SK-N-SH treated with all-trans-retinoic acid at 6 μM for 48 hours (cell line): ENCODE measurements around the gene CDKN2B.

ENCODE experiments used
- ATAC-seq: fragments of 200-7000 bp; cut with Tn5 transposase; 3 replicates; pipeline ENCODE4 v1.9.1; 2020; ENCODE audit warnings: mild to moderate bottlenecking, moderate library complexity
- ARNTL ChIP-seq: fragments of 450-650 bp; formaldehyde crosslinking; IDR thresholded peaks from 2 replicates; pipeline ENCODE4 v1.5.0; 2020; ENCODE audit warnings: low read depth, mild to moderate bottlenecking, moderate library complexity, borderline replicate concordance
- BACH2 ChIP-seq: fragments of 250-450 bp; sonication (Bioruptor Pico); IDR thresholded peaks from 2 replicates; pipeline ENCODE4 v1.9.0; 2021; ENCODE audit warnings: mild to moderate bottlenecking, borderline replicate concordance
- CSRNP3 ChIP-seq: fragments of 250-450 bp; sonication (Bioruptor Pico); IDR thresholded peaks from 2 replicates; pipeline ENCODE4 v1.5.1; 2021; ENCODE audit warnings: mild to moderate bottlenecking, moderate library complexity
- ISL1 ChIP-seq: fragments of 250-450 bp; sonication (Bioruptor Pico); IDR thresholded peaks from 2 replicates; pipeline ENCODE4 v2.1.2; 2022; ENCODE audit warnings: mild to moderate bottlenecking, moderate library complexity
- OSR1 ChIP-seq: fragments of 250-450 bp; sonication (Bioruptor Pico); IDR thresholded peaks from 2 replicates; pipeline ENCODE4 v1.8.0; 2022; ENCODE audit warnings: moderate library complexity, mild to moderate bottlenecking, inconsistent platforms
- POU6F1 ChIP-seq: fragments of 250-450 bp; sonication (Bioruptor Pico); IDR thresholded peaks from 2 replicates; pipeline ENCODE4 v1.8.0; 2021; ENCODE audit warnings: low read depth, mild to moderate bottlenecking, moderate library complexity, borderline replicate concordance
- PPARA ChIP-seq: fragments of 250-450 bp; sonication (Bioruptor Pico); IDR thresholded peaks from 2 replicates; pipeline ENCODE4 v1.5.0; 2020; ENCODE audit warnings: mild to moderate bottlenecking, borderline replicate concordance
- RARB ChIP-seq: fragments of 250-450 bp; sonication (Bioruptor Pico); IDR thresholded peaks from 2 replicates; pipeline ENCODE4 v1.8.0; 2021; ENCODE audit warnings: mild to moderate bottlenecking, moderate library complexity
- SNAI2 ChIP-seq: fragments of 250-450 bp; sonication (Bioruptor Pico); IDR thresholded peaks from 2 replicates; pipeline ENCODE4 v1.5.0; 2020; ENCODE audit warnings: mild to moderate bottlenecking, moderate library complexity
- TCF4 ChIP-seq: fragments of 250-450 bp; sonication (Bioruptor Pico); IDR thresholded peaks from 2 replicates; pipeline ENCODE4 v1.8.0; 2021; ENCODE audit warnings: mild to moderate bottlenecking, moderate library complexity, borderline replicate concordance
- TSHZ2 ChIP-seq: fragments of 250-450 bp; sonication (Bioruptor Pico); IDR thresholded peaks from 2 replicates; pipeline ENCODE4 v1.5.0; 2020; ENCODE audit warnings: mild to moderate bottlenecking, moderate library complexity
- ZFP3 ChIP-seq: fragments of 250-450 bp; sonication (Bioruptor Pico); IDR thresholded peaks from 2 replicates; pipeline ENCODE4 v1.5.0; 2020; ENCODE audit warnings: mild to moderate bottlenecking, moderate library complexity
- ZFP30 ChIP-seq: fragments of 450-650 bp; formaldehyde crosslinking; IDR thresholded peaks from 2 replicates; pipeline ENCODE4 v1.5.0; 2022; ENCODE audit warnings: mild to moderate bottlenecking, moderate library complexity
- ZNF565 ChIP-seq: fragments of 450-650 bp; formaldehyde crosslinking; conservative IDR thresholded peaks from 2 replicates; pipeline ENCODE4 v1.5.0; 2020; ENCODE audit warnings: low read depth, mild to moderate bottlenecking, moderate library complexity
- ZNF70 ChIP-seq: fragments of 450-650 bp; formaldehyde crosslinking; IDR thresholded peaks from 2 replicates; pipeline ENCODE4 v1.5.0; 2020; ENCODE audit warnings: mild to moderate bottlenecking, moderate library complexity
- ZNF8 ChIP-seq: fragments of 450-650 bp; formaldehyde crosslinking; IDR thresholded peaks from 2 replicates; pipeline ENCODE4 v1.5.0; 2020; ENCODE audit warnings: mild to moderate bottlenecking, moderate library complexity
- TF ChIP-seq, protein P1 (sequence below): fragments of 250-450 bp; sonication (Bioruptor Pico); IDR thresholded peaks from 2 replicates; pipeline ENCODE4 v1.8.0; 2020; ENCODE audit warnings: mild to moderate bottlenecking, moderate library complexity, borderline replicate concordance
- TF ChIP-seq, protein P2 (sequence below): fragments of 250-450 bp; sonication (Bioruptor Pico); IDR thresholded peaks from 2 replicates; pipeline ENCODE4 v1.5.1; 2020; ENCODE audit warnings: low read depth, mild to moderate bottlenecking, moderate library complexity

CDKN2B gene

GRCh38 chr9:21968331-21969010 is 40.6 kb downstream of the CDKN2B start (continued):
- TF ChIP-seq TSHZ2 (CRISPR knock-in tag): no peak
- TF ChIP-seq ZFP3 (CRISPR knock-in tag): no peak
- no peak for TF ChIP-seq ARNTL (CRISPR knock-in tag)
- no peak for TF ChIP-seq ISL1
- TF ChIP-seq SNAI2: no peak
- TF ChIP-seq, all 23 proteins: peak for 0

- TF ChIP-seq ZNF565 (CRISPR knock-in tag): no peak
- TF ChIP-seq, all 23 proteins: peak for 0
- ATAC-seq: no peak
Measured at GRCh38 chr9:21967702-21968101, 41.4 kb downstream of the CDKN2B start.

- no peak for ATAC-seq
- no peak for TF ChIP-seq ISL1
- TF ChIP-seq POU6F1 (CRISPR knock-in tag): no peak
- TF ChIP-seq PPARA (CRISPR knock-in tag): no peak
- no peak for TF ChIP-seq SNAI2
- TF ChIP-seq TCF4 (CRISPR knock-in tag): no peak
- TF ChIP-seq, protein P1, sequence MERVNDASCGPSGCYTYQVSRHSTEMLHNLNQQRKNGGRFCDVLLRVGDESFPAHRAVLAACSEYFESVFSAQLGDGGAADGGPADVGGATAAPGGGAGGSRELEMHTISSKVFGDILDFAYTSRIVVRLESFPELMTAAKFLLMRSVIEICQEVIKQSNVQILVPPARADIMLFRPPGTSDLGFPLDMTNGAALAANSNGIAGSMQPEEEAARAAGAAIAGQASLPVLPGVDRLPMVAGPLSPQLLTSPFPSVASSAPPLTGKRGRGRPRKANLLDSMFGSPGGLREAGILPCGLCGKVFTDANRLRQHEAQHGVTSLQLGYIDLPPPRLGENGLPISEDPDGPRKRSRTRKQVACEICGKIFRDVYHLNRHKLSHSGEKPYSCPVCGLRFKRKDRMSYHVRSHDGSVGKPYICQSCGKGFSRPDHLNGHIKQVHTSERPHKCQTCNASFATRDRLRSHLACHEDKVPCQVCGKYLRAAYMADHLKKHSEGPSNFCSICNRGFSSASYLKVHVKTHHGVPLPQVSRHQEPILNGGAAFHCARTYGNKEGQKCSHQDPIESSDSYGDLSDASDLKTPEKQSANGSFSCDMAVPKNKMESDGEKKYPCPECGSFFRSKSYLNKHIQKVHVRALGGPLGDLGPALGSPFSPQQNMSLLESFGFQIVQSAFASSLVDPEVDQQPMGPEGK (CRISPR knock-in tag): no peak
- no peak for TF ChIP-seq ARNTL (CRISPR knock-in tag)
- TF ChIP-seq, protein P2, sequence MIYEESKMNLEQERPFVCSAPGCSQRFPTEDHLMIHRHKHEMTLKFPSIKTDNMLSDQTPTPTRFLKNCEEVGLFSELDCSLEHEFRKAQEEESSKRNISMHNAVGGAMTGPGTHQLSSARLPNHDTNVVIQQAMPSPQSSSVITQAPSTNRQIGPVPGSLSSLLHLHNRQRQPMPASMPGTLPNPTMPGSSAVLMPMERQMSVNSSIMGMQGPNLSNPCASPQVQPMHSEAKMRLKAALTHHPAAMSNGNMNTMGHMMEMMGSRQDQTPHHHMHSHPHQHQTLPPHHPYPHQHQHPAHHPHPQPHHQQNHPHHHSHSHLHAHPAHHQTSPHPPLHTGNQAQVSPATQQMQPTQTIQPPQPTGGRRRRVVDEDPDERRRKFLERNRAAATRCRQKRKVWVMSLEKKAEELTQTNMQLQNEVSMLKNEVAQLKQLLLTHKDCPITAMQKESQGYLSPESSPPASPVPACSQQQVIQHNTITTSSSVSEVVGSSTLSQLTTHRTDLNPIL: no peak
- TF ChIP-seq CSRNP3 (CRISPR knock-in tag): no peak
Measured at GRCh38 chr9:21967169-21967568, 41.9 kb downstream of the CDKN2B start.

DNA sequence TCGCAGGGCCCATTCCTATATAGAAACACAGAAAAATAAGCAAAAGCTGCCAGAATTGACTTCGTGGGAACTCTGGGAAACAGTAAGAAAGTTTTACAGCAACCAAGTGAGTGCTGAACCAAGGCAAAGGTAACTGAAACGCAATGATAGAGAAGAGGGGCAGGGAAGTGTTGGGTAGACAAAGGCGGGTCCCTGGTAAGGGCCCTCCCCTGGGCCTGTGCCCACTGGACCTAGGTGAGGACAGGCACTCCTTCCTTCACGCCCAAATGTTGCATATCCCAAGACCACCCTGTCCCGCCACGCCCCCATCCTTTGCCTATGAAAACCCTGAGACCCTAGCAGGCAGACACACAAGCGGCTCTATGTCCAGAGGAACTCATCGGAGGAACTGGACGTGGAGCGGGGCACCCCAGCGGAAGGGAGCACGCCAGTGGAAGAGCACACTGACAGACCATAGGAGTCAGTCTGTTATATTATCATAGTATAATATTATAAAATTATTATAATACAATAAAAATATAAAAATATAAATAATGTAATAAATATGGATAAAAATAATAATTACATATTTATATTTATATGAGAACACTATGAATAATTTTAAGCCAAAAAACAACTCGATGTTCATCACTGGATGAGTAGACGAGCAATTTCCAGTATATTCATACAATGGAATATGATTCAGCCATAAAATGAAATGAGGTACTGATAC is 42.8 kb downstream of the CDKN2B start:
- no peak for ATAC-seq
- no peak for TF ChIP-seq ZNF70 (CRISPR knock-in tag)
- TF ChIP-seq ZNF8: no peak
- no peak for TF ChIP-seq RARB
- no peak for TF ChIP-seq ZNF565 (CRISPR knock-in tag)
- no peak for TF ChIP-seq ARNTL (CRISPR knock-in tag)
- TF ChIP-seq BACH2 (CRISPR knock-in tag): no peak
- TF ChIP-seq OSR1: no peak
- TF ChIP-seq ZFP30: no peak
